GM20431 (cell line): ENCODE results near the gene SP4.

Source experiments
- in situ Hi-C: fragments of 300-500 bp; cut with MseI, MboI; formaldehyde crosslinking; loops from one replicate; pipeline ENCODE4 v1.15.0; 2020; ENCODE audit warnings: low sequenced_read_pairs; ENCODE audit not compliant: unreplicated experiment

SP4 gene

DNA sequence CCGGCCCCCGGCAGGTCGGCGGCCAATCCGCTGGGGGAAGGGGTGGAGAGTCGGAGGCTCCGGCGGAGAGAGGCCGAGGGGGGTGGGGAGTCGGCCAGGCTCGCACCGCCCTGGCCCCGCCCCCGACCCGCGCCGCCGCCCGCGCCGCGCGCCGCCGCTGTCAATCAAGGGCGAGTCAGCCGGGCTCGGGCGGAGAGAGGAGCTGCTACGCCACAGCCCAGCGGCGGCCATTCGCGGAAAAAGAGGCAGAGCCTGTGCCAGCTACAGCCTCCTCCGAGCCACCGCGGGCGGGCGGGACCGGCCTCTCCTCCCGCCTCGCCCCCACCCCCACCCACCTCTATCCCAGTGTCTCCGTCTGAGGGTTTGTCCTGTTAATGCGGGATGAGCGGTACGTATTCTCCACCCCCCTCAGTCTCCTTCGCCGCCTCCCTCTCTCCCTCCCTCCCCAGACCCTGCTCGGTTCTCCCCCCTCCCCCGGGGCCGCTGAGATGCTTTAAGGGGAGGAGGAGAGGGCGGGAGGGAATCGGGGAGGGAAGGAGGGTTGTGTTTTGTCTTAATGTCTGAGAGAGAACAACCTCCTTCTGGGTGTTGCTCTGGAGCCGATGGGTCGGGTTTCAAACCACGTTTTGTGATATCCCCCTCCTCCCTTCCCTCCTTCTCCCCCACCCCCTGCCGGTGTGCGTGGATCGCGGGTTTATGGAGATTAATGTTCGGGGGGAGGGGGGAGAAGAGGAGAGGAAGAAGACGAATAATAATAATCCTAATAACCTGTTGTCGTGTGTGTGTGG is at the start of gene SP4:
Gene SP4, plus strand, starts transcription at position 213 of the 788 bp plus-strand sequence. Its CDS starts 169 bp downstream, at position 382.
- in situ Hi-C loops, result no loop called here

- in situ Hi-C loops, result no loop called here
These were observed 44.4 kb upstream of the SP4 start for GRCh38 chr7:21383227-21384220.

GRCh38 chr7:21393937-21394336 is 33.9 kb upstream of the SP4 start:
- in situ Hi-C loops, result no loop called here

DNA sequence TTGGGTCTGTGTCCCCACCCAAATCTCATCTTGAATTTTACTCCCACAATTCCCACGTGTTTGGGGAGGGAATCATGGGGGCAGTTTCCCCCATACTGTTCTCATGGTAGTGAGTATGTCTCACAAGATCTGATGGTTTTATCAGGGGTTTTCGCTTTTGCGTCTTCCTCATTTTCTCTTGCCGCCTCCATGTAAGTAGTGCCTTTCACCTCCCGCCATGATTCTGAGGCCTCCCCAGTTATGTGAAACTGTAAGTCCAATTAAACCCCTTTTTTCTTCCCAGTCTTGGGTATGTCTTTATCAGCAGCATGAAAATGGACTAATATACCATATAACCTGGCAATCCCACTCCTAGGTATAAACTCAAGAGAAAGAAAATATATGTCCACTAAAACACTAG is 25.9 kb upstream of the SP4 start:
- in situ Hi-C loops, result no loop called here

DNA sequence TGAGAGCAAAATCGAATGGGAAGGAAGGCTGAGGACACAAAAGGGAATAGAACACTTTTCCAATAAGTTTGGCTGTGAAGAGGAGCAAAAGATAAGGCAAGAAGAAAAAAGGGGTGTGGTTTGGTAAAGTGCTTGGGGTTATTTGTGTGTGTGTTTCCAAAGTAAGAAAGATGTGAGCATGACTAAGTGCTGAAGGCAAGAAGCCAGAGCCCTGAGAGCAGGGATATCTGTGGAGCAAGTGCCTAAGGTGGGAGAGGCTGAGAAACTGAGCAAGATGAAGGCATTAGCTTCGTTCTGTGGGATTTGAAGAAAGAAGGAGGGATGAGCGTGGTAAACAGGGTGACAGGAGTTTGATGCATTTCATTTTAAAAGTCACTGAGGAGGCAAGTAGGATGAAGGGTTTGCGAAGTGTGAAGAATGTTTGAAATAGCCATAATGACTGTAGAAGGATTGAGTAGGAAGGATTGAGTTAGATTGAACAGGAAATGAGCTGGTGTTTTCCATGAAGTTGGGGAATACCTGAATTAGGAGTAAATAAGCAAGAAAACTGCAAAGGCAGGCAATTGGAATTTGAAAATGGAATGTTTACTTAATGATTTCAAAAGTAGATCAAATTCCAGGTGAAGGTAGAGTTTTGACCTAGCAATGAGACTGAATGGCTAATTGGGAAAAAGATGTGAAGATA is 19.9 kb upstream of the SP4 start:
- in situ Hi-C loops, result no loop called here

DNA sequence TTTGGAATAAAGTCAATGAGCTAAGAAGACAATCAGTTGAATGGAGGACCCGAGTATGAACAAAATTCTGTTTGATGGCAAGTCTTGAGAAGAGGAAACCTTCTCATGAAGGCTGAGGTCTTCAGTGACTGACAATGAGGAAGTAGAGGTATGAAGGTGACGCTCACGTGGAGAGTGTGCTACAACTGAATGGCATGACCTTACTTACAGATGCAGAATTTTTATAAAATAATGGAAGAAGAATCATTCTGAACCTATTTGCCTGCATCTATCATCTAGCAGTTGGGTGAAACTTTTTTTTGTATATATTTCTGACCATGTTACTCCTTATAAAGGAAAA is 19.4 kb upstream of the SP4 start:
- in situ Hi-C loops, result no loop called here

- in situ Hi-C loops, result no loop called here
These were observed 15.5 kb upstream of the SP4 start for GRCh38 chr7:21412410-21412851.

DNA sequence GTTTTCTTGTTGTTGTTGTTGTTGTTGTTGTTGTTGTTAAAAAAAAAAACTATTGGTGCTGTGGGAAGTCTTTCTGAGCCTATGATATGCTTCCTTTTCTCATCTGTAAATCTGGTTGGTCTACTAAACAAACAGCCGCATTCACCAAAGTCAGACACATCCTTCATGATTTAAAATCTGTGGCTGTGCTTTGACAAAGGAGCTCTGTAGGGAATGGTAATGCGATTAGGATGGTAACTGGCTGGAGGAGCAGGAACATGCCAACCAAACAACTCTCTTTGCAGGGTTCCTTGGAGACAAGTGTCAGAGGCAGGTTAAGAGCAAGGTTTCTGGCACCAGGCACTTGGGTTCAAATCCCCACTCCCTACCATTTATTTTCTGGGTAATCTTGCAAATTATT is 14.9 kb upstream of the SP4 start:
- in situ Hi-C loops, result no loop called here

GRCh38 chr7:21413502-21413901 is 14.4 kb upstream of the SP4 start:
- in situ Hi-C loops, result no loop called here

GRCh38 chr7:21414795-21415393 is 13.0 kb upstream of the SP4 start:
- in situ Hi-C loops, result no loop called here

- in situ Hi-C loops, result no loop called here
These were observed 10.2 kb upstream of the SP4 start for GRCh38 chr7:21417647-21418046.

DNA sequence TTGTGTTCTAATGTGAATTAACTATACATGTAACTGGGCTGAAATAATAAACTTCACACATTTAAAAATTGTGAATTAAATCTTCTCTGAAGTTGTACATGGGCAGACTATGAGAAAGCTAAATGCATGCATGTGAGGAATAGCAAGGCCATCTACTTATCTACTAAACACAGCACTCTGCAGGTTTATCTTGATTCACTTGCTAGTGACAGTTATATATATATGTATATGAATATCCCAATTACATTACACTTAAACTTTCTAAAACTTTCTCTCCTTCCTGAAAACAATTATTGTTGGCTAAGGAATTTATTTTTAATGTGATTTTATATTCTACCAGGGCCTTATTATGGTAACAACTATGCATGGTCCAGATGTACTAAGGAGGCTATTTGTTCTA is 5.1 kb upstream of the SP4 start:
- in situ Hi-C loops, result no loop called here

GRCh38 chr7:21425290-21425689 is 2.6 kb upstream of the SP4 start:
- in situ Hi-C loops, result no loop called here

DNA sequence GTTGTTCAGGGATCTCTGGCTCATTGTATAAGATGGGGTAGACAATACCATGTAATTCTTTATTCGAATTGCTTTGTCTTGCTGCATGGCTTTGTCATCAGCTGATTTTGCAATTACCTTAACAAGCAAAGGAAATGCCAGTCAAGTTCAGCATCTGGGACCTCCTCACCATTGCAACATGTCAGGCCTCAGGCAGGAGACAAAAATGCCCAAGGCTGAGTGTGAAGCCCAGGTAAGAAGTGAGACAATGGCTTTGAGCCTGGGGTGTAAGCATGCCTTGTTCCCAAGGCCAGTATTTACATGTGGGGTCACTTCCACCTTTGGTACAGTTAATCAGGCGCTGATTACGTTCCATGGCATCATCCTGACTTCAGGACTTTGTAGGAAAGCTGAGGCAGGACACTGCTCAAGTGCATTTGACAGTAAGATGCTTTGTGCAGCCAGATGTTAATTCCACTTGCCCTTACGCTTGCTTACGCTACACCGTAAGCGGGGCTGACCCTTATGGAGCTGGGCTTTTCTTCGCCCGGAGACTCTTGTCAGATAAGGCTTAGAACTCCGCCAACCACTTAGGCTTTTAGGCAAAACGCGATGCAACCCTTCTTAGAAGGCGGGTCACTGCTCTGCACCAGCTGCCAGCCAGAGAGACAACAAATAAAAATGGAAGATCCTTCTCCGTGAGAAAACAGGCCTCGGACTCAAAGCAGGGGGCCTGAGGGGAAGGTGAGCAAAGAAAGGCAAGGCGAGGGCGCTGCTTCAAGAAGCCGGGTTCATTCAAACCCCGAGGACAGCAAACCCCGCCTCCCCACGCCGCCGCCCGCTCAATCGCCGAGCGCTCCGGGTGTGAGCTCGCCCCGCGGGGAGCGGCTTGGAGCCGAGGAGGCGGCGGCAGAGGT is 1.3 kb upstream of the SP4 start:
- in situ Hi-C loops, result no loop called here

DNA sequence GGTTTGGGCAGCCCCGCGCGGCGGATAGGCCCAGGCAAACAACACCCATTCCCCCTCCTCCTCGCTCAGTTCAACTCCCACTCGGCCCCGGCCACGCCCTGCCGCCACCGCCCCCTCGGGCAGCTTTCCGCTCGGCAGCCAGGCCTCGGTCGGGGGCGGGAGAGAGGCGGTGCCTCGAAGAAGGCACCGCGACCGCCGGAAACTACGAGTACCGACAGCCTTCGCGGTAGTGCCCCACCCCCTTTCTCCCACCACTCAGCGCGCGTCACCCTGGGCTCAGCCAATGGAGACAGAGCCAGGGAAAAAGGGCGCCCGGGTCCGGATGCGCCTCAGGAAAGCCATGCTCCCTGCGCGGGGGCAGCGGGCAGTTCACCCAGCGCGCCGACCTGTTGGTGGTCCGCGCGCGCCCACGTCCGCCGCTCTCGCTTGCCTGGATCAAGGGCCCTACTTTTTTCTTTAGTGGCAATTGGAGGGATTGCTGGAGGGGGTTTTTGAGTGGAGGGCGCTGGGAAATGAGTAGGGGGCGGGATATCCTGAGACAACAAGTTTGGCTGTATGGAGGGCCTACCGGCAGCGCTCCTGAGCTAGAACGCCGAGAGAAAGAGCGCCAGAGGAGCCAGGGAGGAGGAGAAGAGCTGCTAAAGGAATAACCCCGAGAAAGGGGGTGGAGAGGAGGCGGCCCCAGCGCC is 557 bp upstream of the SP4 start:
- in situ Hi-C loops, result no loop called here

DNA sequence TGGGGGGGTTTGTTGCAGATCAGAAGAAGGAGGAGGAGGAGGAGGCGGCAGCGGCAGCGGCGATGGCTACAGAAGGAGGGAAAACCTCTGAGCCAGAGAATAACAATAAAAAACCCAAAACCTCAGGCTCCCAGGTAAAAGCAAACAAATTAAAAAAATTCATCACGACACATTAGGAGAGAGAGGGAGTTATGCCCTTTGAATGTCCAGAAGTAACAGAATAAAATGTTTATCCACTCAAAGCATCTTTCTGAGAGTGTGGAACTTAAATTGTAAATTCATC is 717 bp downstream of the SP4 start:
- in situ Hi-C loops, result no loop called here

DNA sequence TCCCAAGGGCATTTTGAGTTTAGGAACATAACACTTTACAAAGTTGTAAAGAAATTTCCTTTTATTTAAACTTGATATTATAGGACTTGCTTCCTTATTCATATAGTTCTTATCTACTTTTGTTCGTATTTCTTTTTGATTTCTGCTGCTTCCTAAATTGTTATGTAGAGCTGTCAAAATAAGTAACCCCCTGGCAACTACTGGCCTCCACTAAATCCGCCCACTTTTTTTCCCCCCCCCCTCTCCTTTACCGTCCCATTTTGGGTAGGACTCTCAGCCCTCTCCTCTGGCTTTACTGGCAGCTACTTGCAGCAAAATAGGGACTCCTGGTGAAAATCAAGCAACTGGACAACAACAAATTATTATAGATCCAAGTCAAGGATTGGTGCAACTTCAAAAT is 1.1 kb downstream of the SP4 start:
- in situ Hi-C loops, result no loop called here

DNA sequence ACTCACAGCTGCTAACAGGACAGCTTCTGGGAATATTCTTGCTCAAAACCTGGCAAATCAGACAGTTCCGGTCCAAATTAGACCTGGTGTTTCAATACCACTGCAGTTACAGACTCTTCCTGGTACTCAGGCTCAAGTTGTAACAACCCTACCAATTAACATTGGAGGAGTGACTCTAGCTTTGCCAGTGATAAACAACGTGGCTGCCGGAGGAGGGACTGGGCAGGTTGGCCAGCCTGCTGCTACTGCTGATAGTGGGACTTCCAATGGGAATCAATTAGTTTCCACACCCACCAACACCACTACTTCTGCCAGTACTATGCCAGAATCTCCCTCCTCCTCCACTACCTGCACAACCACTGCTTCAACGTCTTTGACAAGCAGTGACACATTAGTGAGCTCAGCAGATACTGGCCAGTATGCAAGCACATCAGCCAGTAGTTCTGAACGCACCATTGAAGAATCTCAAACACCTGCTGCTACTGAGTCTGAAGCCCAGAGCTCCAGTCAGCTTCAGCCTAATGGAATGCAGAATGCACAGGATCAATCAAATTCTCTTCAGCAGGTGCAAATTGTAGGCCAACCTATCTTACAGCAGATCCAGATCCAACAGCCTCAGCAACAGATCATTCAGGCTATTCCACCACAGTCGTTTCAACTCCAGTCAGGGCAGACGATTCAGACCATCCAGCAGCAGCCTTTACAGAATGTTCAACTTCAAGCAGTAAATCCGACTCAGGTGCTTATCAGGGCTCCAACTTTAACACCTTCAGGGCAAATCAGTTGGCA is 2.1 kb downstream of the SP4 start:
- in situ Hi-C loops, result no loop called here
